Measurements from ENCODE around the gene TLR5. TPM values are rescaled to one million over a fixed set of nuclear protein-coding genes. Genes with fewer than 3 reads are reported as not detected.
A peak's percentile ranks its signal among the peaks of the same experiment; 100 is the strongest.

The TLR5 gene
- total RNA-seq, 5 donors from 2014 or later (not counting 1 experiment from before 2014, with no cell fraction given), result 2.5 to 8.1 (median 3.8) TPM

- DNase-seq, result peak in 31 of 35 experiments; percentile 16 to 73 (median 46)
- no peak overlapping the region for H3K27ac ChIP-seq (ENCODE audit: low read length)
- peaks cover 8 to 23% (median 22%) of the 10 kb centered on the region in 3 donors for H3K4me1 Mint-ChIP-seq
- H3K36me3 ChIP-seq (ENCODE audit: control insufficient read depth in 2 of 2, extremely low read depth in 1 of 2, insufficient read depth in 1 of 2, low read length in 1 of 2), result no peaks in the 10 kb centered on the region
- peaks cover 4 to 6% of the 10 kb centered on the region in 2 donors for H3K27me3 Mint-ChIP-seq
- H3K27me3 ChIP-seq (replicated peaks in 1 of 2; ENCODE audit: control insufficient read depth in 2 of 2, extremely low read depth in 1 of 2, insufficient read depth in 2 of 2, low read length in 1 of 2), result peaks cover 0 to 18% of the 10 kb centered on the region in 2 experiments
- H3K4me3 ChIP-seq (ENCODE audit: control insufficient read depth in 1 of 2, extremely low read depth in 1 of 2, low read length in 1 of 2), result peak overlapping the region in 1 of 2 donors; percentile 1
- peaks cover 0 to 21% of the 10 kb centered on the region in 2 experiments for H3K4me1 ChIP-seq (ENCODE audit: control insufficient read depth in 1 of 2, extremely low read depth in 1 of 2, insufficient read depth in 2 of 2, low read length in 2 of 2)
- POLR2A ChIA-PET, result no interaction called here
- peaks cover 5% of the 10 kb centered on the region for H3K36me3 Mint-ChIP-seq
- no peaks in the 10 kb centered on the region for H3K9me3 Mint-ChIP-seq
- peak overlapping the region in 2 of 3 donors; percentile 48 for H3K4me3 Mint-ChIP-seq
- 33% methylated on average over 37 of the region's 37 CpGs for WGBS (ENCODE audit: insufficient coverage)
- no peaks in the 10 kb centered on the region for H3K9me3 ChIP-seq
- peak; percentile 58 to 73 (median 66) for ATAC-seq (replicated peaks in 1 of 4)
- H3K27ac Mint-ChIP-seq, result peak overlapping the region in 1 of 2 donors; percentile 57
- CTCF ChIA-PET, result interaction anchor here (0.5 to 1.4 kb wide), 11 partner anchors 8 to 992 kb away, joined by 3 to 12 read pairs (median 3); no protein-coding TSS in a partner anchor
Observed at GRCh38 chr1:223129229-223129901, 13.7 kb downstream of the TLR5 start.

DNA sequence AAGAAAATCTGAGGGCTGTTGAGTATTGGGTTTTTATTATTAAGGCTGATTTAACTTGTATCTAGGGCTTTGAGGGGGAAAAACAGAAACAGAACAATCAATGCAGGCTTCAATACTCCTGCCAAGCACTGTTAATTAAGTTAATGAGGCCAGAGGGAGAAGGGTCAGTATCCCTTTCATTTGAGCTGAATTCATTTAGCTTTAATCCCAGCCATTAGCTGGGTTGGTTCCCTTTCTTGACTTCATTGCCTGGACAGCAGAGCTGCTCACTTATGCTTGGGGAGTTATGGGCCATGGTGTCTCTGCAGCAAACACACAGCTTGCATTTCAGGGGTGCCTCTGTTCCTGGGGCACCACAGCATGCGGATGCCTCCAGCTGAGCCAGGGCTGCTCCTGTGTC, 16.3 kb downstream of the TLR5 start:
- Histone ChIP-seq H3K36me3 (ENCODE audit: control insufficient read depth in 2 of 2, extremely low read depth in 1 of 2, insufficient read depth in 1 of 2, low read length in 1 of 2) (no peaks in the 10 kb centered on the region), H3K4me1 (ENCODE audit: control insufficient read depth in 1 of 2, extremely low read depth in 1 of 2, insufficient read depth in 2 of 2, low read length in 2 of 2) (peaks cover 0 to 15% of the 10 kb centered on the region in 2 experiments), H3K27me3 (replicated peaks in 1 of 2; ENCODE audit: control insufficient read depth in 2 of 2, extremely low read depth in 1 of 2, insufficient read depth in 2 of 2, low read length in 1 of 2) (peaks cover 0 to 11% of the 10 kb centered on the region in 2 experiments), H3K4me3 (ENCODE audit: control insufficient read depth in 1 of 2, extremely low read depth in 1 of 2, low read length in 1 of 2) (no peak overlapping the region), H3K9me3 (no peaks in the 10 kb centered on the region), H3K27ac (ENCODE audit: low read length) (no peak overlapping the region)
- DNase-seq, result no peak
- Mint-ChIP-seq H3K4me3 (no peak overlapping the region), H3K27me3 (peaks cover 4 to 6% of the 10 kb centered on the region in 2 donors), H3K4me1 (peaks cover 16 to 23% (median 18%) of the 10 kb centered on the region in 3 donors), H3K36me3 (peaks cover 5% of the 10 kb centered on the region), H3K9me3 (no peaks in the 10 kb centered on the region), H3K27ac (no peak overlapping the region)
- CTCF ChIA-PET, result interaction anchor here (0.5 to 0.9 kb wide), 4 partner anchors 17 to 551 kb away, joined by 3 to 9 read pairs (median 3); no protein-coding TSS in a partner anchor
- 100% methylated on average over 1 of the region's 1 CpG for WGBS (ENCODE audit: insufficient coverage)
- ATAC-seq (replicated peaks in 1 of 4), result no peak
- POLR2A ChIA-PET, result no interaction called here

DNA sequence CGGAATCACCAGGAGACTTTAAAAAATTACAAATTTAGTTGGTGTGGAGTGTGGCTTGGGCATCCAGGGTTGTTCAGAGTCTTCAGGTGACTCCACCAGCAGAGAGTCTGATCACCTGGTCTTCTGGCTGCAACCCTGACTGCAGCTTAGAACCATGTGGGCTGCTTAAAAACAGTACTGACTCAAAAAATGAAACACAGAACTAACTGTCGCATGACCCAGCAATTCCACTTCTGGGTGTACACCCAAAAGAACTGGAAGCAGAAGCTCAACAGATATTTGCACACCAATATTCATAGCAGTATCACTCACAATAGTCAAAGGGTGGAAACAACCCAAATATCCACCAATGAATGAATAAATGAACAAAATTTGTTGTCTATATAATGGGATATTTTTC, 17.3 kb downstream of the TLR5 start:
- peaks cover 4 to 6% of the 10 kb centered on the region in 2 donors for H3K27me3 Mint-ChIP-seq
- 60% methylated on average over 1 of the region's 2 CpGs for WGBS (ENCODE audit: insufficient coverage)
- DNase-seq (no peak), ATAC-seq (replicated peaks in 1 of 4) (no peak)
- no peak overlapping the region for H3K4me3 Mint-ChIP-seq
- peaks cover 16 to 23% (median 18%) of the 10 kb centered on the region in 3 donors for H3K4me1 Mint-ChIP-seq
- POLR2A ChIA-PET, result no interaction called here
- Histone ChIP-seq H3K9me3 (no peaks in the 10 kb centered on the region), H3K27me3 (replicated peaks in 1 of 2; ENCODE audit: control insufficient read depth in 2 of 2, extremely low read depth in 1 of 2, insufficient read depth in 2 of 2, low read length in 1 of 2) (peaks cover 0 to 11% of the 10 kb centered on the region in 2 experiments), H3K27ac (ENCODE audit: low read length) (no peak overlapping the region), H3K4me3 (ENCODE audit: control insufficient read depth in 1 of 2, extremely low read depth in 1 of 2, low read length in 1 of 2) (no peak overlapping the region), H3K36me3 (ENCODE audit: control insufficient read depth in 2 of 2, extremely low read depth in 1 of 2, insufficient read depth in 1 of 2, low read length in 1 of 2) (no peaks in the 10 kb centered on the region), H3K4me1 (ENCODE audit: control insufficient read depth in 1 of 2, extremely low read depth in 1 of 2, insufficient read depth in 2 of 2, low read length in 2 of 2) (peaks cover 0 to 15% of the 10 kb centered on the region in 2 experiments)
- no peaks in the 10 kb centered on the region for H3K9me3 Mint-ChIP-seq
- CTCF ChIA-PET, result interaction anchor here (0.6 to 3.7 kb wide), 2 partner anchors 7 to 12 kb away, joined by 3 to 41 read pairs; no protein-coding TSS in a partner anchor
- H3K36me3 Mint-ChIP-seq, result peaks cover 5% of the 10 kb centered on the region
- no peak overlapping the region for H3K27ac Mint-ChIP-seq

DNA sequence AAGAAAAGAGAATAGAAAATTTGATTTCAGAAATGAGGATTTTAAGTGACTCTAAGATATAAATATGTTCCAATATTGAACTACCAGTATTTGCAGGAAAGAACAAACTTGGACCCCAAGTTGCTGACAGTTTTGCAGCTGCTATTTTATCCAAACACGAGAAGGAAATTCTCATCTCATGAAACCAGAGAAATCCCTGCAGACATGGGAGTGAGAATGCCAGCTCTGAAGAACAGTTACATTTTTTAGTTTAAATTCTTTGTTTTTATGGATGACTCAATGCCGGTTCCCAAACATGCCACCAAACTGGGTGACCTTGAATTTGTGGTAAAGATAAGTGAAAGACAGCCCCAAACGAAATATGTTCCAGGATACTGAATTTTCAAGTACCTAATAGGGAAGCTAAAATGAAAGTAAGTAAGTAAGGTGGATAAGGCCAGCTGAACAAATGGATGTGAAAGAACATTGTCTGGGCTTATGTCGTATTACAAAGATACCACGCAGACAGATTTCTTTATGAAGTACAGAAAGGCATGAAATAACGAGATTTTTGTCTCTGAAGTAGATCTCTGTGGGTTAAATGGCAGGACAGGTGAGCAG, 19.9 kb downstream of the TLR5 start:
- no peaks in the 10 kb centered on the region for H3K36me3 ChIP-seq (ENCODE audit: control insufficient read depth in 2 of 2, extremely low read depth in 1 of 2, insufficient read depth in 1 of 2, low read length in 1 of 2)
- H3K36me3 Mint-ChIP-seq, result peaks cover 3% of the 10 kb centered on the region
- ChIA-PET CTCF (interaction anchor here (0.6 to 3.7 kb wide), 22 partner anchors 9 to 668 kb away, joined by 3 to 41 read pairs (median 4); partner anchors contain the start of gene TLR5 (in 1 of the 2)), POLR2A (interaction anchor here in 1 of 2 donors (0.8 kb wide), 1 partner anchor 578 kb away, joined by 4 read pairs; no protein-coding TSS in a partner anchor)
- H3K4me1 Mint-ChIP-seq, result peaks cover 7 to 8% (median 8%) of the 10 kb centered on the region in 3 donors
- H3K4me1 ChIP-seq (ENCODE audit: control insufficient read depth in 1 of 2, extremely low read depth in 1 of 2, insufficient read depth in 2 of 2, low read length in 2 of 2), result peaks cover 0 to 4% of the 10 kb centered on the region in 2 experiments
- H3K27me3 ChIP-seq (replicated peaks in 1 of 2; ENCODE audit: control insufficient read depth in 2 of 2, extremely low read depth in 1 of 2, insufficient read depth in 2 of 2, low read length in 1 of 2), result no peaks in the 10 kb centered on the region
- DNase-seq (no peak), ATAC-seq (replicated peaks in 1 of 4) (no peak)
- H3K9me3 ChIP-seq, result no peaks in the 10 kb centered on the region
- peak overlapping the region; percentile 60 to 65 (median 63) for H3K4me3 Mint-ChIP-seq
- whole genome bisulfite sequencing (ENCODE audit: insufficient coverage), result 71% methylated on average over 4 of the region's 6 CpGs
- no peak overlapping the region for H3K27ac ChIP-seq (ENCODE audit: low read length)
- H3K9me3 Mint-ChIP-seq, result no peaks in the 10 kb centered on the region
- no peak overlapping the region for H3K27ac Mint-ChIP-seq
- peaks cover 0 to 1% of the 10 kb centered on the region in 2 donors for H3K27me3 Mint-ChIP-seq
- peak overlapping the region in 1 of 2 donors; percentile 9 for H3K4me3 ChIP-seq (ENCODE audit: control insufficient read depth in 1 of 2, extremely low read depth in 1 of 2, low read length in 1 of 2)

GRCh38 chr1:223118418-223118817, 24.6 kb downstream of the TLR5 start:
- POLR2A ChIA-PET, result no interaction called here
- ATAC-seq (replicated peaks in 1 of 4), result no peak

DNA sequence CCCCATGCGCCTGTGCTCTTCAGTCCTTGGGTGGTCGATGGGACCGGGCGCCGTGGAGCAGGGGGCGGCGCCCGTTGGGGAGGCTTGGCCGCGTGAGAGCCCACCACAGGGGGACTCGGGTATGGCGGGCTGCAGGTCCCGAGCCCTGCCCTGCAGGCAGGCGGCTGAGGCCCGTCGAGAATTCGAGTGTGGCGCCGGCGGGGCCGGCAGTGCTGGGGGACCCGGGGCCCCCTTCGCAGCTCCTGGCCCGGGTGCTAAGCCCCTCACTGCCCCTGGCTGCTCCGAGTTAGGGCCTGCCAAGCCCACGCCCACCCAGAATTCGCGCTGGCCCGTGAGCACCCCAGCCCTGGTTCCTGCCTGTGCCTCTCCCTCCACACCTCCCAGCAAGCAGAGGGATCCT, 26.1 kb downstream of the TLR5 start:
- H3K4me1 Mint-ChIP-seq, result no peaks in the 10 kb centered on the region
- H3K4me3 Mint-ChIP-seq, result no peak overlapping the region
- Histone ChIP-seq H3K27ac (ENCODE audit: low read length) (no peak overlapping the region), H3K4me1 (ENCODE audit: control insufficient read depth in 1 of 2, extremely low read depth in 1 of 2, insufficient read depth in 2 of 2, low read length in 2 of 2) (no peaks in the 10 kb centered on the region), H3K36me3 (ENCODE audit: control insufficient read depth in 2 of 2, extremely low read depth in 1 of 2, insufficient read depth in 1 of 2, low read length in 1 of 2) (no peaks in the 10 kb centered on the region), H3K27me3 (replicated peaks in 1 of 2; ENCODE audit: control insufficient read depth in 2 of 2, extremely low read depth in 1 of 2, insufficient read depth in 2 of 2, low read length in 1 of 2) (peaks cover 0 to 5% of the 10 kb centered on the region in 2 experiments), H3K9me3 (no peaks in the 10 kb centered on the region), H3K4me3 (ENCODE audit: control insufficient read depth in 1 of 2, extremely low read depth in 1 of 2, low read length in 1 of 2) (no peak overlapping the region)
- WGBS (ENCODE audit: insufficient coverage), result 91% methylated on average over 25 of the region's 29 CpGs
- no peak overlapping the region for H3K27ac Mint-ChIP-seq
- ATAC-seq (replicated peaks in 1 of 4) (no peak), DNase-seq (no peak)
- CTCF ChIA-PET, result no interaction called here
- H3K9me3 Mint-ChIP-seq, result no peaks in the 10 kb centered on the region
- no peaks in the 10 kb centered on the region for H3K27me3 Mint-ChIP-seq
- H3K36me3 Mint-ChIP-seq, result peaks cover 15% of the 10 kb centered on the region
- POLR2A ChIA-PET, result no interaction called here

More at GRCh38 chr1:223118418-223118817, 24.6 kb downstream of the TLR5 start:
- Mint-ChIP-seq H3K9me3 (no peaks in the 10 kb centered on the region), H3K27ac (no peak overlapping the region), H3K4me3 (no peak overlapping the region), H3K27me3 (no peaks in the 10 kb centered on the region), H3K36me3 (peaks cover 15% of the 10 kb centered on the region), H3K4me1 (peaks cover 4 to 5% (median 4%) of the 10 kb centered on the region in 3 donors)
- Histone ChIP-seq H3K4me3 (ENCODE audit: control insufficient read depth in 1 of 2, extremely low read depth in 1 of 2, low read length in 1 of 2) (no peak overlapping the region), H3K27ac (ENCODE audit: low read length) (no peak overlapping the region), H3K4me1 (ENCODE audit: control insufficient read depth in 1 of 2, extremely low read depth in 1 of 2, insufficient read depth in 2 of 2, low read length in 2 of 2) (peaks cover 0 to 1% of the 10 kb centered on the region in 2 experiments), H3K9me3 (no peaks in the 10 kb centered on the region), H3K27me3 (replicated peaks in 1 of 2; ENCODE audit: control insufficient read depth in 2 of 2, extremely low read depth in 1 of 2, insufficient read depth in 2 of 2, low read length in 1 of 2) (peaks cover 0 to 3% of the 10 kb centered on the region in 2 experiments), H3K36me3 (ENCODE audit: control insufficient read depth in 2 of 2, extremely low read depth in 1 of 2, insufficient read depth in 1 of 2, low read length in 1 of 2) (no peaks in the 10 kb centered on the region)
- no CpG with 5 or more reads among the region's 1 CpG for WGBS (ENCODE audit: insufficient coverage)
- CTCF ChIA-PET, result interaction anchor here in 1 of 2 donors (0.9 kb wide), 1 partner anchor 18 kb away, joined by 3 read pairs; no protein-coding TSS in a partner anchor
- no peak for DNase-seq
